22Rv1 (cell line): ENCODE results near the gene COL28A1.
"Not testable (repeated sequence)": the region's sequence is repeated elsewhere in the genome, so short reads cannot be mapped to it uniquely, and the experiment has no call there.

Experiments
- H3K27ac ChIP-seq: fragments of 450-650 bp; 2 replicates; pipeline ENCODE4 v1.5.1; 2017
- ZFX ChIP-seq: fragments of 450-650 bp; IDR thresholded peaks from 2 replicates; pipeline ENCODE4 v1.6.1; 2017; ENCODE audit warnings: antibody characterized with exemption, borderline replicate concordance
- TF ChIP-seq, protein P1 (sequence below): fragments of 450-650 bp; IDR thresholded peaks from 2 replicates; pipeline ENCODE4 v1.5.1; 2017; ENCODE audit warnings: mild to moderate bottlenecking

Gene COL28A1

DNA sequence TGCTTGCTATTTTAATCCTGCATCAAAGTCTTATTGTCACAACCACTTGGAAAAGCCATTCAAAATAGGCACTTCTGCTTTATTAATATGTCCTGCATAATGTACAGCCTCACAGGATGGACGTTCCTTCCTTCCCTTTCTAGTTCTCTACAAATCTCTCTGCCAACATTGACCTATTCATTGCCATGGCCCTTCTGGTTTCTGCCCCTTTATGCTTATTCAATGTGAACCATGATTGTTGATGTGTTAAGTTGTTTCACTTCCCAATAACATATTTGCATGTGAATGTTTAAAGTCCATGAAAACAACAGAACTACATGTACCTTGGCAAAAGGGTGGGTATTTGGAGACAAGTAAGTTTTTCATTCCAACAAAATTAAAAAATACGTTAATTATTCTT, 45.7 kb downstream of the COL28A1 start:
- H3K27ac ChIP-seq = no peak overlapping the region
- no peak for TF ChIP-seq ZFX
- TF ChIP-seq, protein P1, sequence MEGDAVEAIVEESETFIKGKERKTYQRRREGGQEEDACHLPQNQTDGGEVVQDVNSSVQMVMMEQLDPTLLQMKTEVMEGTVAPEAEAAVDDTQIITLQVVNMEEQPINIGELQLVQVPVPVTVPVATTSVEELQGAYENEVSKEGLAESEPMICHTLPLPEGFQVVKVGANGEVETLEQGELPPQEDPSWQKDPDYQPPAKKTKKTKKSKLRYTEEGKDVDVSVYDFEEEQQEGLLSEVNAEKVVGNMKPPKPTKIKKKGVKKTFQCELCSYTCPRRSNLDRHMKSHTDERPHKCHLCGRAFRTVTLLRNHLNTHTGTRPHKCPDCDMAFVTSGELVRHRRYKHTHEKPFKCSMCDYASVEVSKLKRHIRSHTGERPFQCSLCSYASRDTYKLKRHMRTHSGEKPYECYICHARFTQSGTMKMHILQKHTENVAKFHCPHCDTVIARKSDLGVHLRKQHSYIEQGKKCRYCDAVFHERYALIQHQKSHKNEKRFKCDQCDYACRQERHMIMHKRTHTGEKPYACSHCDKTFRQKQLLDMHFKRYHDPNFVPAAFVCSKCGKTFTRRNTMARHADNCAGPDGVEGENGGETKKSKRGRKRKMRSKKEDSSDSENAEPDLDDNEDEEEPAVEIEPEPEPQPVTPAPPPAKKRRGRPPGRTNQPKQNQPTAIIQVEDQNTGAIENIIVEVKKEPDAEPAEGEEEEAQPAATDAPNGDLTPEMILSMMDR = no peak

DNA sequence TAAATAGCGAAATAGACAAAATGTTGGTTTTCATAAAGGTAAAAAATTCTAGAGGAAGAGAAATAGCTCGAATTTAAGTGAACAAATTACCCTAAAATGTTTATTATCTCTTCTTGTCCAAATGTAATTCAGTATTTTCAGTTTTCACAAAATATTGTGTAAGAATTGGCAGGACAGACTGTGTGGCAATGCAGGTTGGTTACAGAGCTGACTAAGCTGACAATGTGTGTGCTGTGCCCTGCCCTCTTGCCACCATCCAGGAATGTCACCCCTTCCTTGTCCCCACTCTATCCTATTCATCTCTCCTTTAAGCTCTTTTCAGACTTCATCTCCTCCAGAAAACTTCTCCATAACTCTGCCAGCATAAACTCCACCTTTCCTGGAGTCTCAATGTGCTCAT, 46.1 kb downstream of the COL28A1 start:
- TF ChIP-seq ZFX = no peak
- TF ChIP-seq, protein P1 = no peak
- H3K27ac ChIP-seq = no peak overlapping the region

DNA sequence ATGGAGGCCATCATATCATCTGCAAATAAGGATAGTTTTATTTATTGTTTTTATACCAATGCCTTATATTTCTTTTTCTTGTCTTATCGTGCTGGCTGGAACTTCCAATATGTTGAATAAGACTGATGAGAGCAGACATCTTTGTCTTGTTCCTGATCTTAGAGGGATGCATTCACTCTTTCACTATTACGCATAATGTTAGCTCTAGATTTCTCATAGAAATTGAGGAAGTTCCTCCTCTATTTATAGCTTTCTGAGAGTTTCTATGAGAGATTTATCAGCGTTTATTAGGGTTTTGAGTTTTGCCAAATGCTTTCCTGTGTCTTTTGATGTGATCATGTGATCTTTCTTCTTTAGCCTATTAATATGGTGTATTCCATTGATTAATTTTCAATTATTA, 49.3 kb downstream of the COL28A1 start:
- no peak for TF ChIP-seq ZFX
- TF ChIP-seq, protein P1 = no peak
- H3K27ac ChIP-seq = no peak overlapping the region

DNA sequence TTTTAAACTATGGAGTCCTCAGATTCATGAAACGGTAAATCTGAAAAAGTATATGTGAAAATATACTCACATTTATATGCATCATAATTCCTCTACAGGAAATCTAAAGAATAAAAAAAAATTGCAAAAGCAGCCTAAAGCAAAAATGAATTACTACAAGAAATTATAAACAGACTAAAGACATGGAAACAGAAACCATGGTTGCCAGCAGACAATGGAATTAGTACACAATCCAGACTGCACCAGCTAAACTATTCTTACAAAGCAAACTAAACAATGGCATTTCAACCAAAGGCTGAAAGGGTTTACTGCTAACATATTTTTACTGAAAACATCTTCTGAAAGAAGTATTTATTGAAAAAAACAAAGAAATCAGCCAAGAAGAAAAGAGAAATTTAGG, 51.6 kb downstream of the COL28A1 start:
- no peak overlapping the region for H3K27ac ChIP-seq
- TF ChIP-seq, protein P1 = no peak
- TF ChIP-seq ZFX = no peak

DNA sequence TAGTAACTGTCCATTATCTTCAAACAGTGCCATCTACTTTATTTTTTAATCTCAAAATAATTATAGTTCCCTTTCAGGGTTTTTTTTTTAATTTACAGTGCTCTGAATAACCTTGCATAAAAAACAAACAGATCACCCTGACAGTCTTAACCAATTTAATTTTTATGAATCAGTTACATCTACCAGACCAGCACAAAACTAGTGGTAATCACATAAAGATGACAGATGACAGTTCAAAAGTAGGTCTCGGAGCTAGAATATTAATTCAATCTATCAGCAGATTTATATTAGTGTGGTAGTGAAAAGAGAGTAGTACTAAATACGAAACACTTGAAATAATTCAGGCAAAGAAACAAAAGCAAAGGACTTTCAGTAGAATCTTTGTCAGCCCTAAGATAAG, 53.9 kb downstream of the COL28A1 start:
- no peak overlapping the region for H3K27ac ChIP-seq
- TF ChIP-seq ZFX = no peak
- TF ChIP-seq, protein P1 = no peak

DNA sequence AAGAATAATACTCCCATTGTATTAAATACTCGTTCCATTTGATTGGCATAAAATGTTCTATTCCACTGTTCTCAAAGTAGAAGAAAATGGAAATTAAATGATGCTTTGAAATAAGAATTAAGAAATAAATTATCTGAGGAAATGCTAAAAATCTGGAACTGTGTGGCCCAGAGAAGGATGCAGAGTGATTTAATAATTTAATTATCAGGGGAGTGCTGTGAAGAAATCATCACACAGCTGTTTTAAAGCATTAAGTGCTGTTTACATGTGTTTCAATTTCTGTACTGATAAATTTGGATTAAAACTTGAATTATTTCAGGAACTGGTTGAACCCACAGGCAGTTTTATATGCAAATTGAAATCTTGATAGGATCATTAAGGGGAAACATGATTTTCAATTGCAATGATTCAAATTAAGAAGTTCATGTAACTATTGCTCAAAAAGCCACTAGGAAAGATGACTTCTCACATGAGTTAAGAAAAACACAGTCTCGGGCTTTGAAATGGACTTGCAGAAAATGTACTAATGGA, 56.3 kb downstream of the COL28A1 start:
- H3K27ac ChIP-seq = no peak overlapping the region
- TF ChIP-seq ZFX = no peak
- TF ChIP-seq, protein P1 = no peak

DNA sequence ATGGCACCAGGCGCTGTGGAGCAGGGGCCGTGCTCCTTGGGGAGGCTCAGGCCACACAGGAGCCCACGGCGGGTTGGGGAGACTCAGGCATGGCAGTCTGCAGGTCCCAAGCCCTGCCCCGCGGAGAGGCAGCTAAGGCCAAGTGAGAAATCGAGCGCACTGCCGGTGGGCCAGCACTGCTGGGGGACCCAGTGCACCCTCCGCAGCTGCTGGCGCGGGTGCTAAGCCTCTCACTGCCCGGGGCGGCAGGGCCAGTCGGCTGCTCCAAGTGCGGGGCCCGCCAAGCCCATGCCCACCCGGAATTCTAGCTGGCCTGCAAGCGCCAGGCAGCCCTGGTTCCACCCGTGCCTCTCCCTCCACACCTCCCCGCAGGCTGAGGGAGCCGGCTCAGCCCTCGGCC, 57.1 kb downstream of the COL28A1 start:
- TF ChIP-seq ZFX = no peak
- TF ChIP-seq, protein P1 = no peak

DNA sequence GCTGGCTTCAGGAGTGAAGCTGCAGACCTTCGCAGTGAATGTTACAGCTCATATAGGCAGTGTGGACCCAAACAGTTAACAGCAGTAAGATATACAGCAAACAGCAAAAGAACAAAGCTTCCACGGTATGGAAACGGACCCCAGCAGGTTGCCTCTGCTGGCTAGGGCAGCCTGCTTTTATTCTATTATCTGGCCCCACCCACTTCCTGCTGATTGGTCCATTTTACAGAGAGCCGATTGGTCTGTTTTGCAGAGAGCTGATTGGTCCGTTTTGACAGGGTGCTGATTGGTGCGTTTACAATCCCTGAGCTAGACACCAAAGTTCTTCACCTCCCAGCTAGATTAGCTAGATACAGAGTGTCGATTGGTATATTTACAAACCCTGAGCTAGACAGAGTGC, 58.0 kb downstream of the COL28A1 start:
- H3K27ac ChIP-seq = not testable (repeated sequence)

More for the DNA sequence above, 57.1 kb downstream of the COL28A1 start:
- no peak overlapping the region for H3K27ac ChIP-seq
